GM12873 (cell line): Measurements from ENCODE around the gene SYT17.

ENCODE experiments used
- TF ChIP-seq, protein P1 (sequence below): IDR thresholded peaks from 2 replicates; pipeline ENCODE4 v1.5.1; 2012; ENCODE audit warnings: low read depth, mild to moderate bottlenecking, moderate library complexity, low read length, control low read depth; ENCODE audit not compliant: insufficient read depth; ENCODE audit errors: missing control alignments

The SYT17 gene

GRCh38 chr16:19285431-19285830 lies 117.4 kb downstream of the SYT17 start, which contains the start of gene CLEC19A:
CLEC19A (plus strand) TSS chr16:19285731; CDS start chr16:19285852, 121 bp downstream.
- TF ChIP-seq, protein P1, sequence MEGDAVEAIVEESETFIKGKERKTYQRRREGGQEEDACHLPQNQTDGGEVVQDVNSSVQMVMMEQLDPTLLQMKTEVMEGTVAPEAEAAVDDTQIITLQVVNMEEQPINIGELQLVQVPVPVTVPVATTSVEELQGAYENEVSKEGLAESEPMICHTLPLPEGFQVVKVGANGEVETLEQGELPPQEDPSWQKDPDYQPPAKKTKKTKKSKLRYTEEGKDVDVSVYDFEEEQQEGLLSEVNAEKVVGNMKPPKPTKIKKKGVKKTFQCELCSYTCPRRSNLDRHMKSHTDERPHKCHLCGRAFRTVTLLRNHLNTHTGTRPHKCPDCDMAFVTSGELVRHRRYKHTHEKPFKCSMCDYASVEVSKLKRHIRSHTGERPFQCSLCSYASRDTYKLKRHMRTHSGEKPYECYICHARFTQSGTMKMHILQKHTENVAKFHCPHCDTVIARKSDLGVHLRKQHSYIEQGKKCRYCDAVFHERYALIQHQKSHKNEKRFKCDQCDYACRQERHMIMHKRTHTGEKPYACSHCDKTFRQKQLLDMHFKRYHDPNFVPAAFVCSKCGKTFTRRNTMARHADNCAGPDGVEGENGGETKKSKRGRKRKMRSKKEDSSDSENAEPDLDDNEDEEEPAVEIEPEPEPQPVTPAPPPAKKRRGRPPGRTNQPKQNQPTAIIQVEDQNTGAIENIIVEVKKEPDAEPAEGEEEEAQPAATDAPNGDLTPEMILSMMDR = no peak

DNA sequence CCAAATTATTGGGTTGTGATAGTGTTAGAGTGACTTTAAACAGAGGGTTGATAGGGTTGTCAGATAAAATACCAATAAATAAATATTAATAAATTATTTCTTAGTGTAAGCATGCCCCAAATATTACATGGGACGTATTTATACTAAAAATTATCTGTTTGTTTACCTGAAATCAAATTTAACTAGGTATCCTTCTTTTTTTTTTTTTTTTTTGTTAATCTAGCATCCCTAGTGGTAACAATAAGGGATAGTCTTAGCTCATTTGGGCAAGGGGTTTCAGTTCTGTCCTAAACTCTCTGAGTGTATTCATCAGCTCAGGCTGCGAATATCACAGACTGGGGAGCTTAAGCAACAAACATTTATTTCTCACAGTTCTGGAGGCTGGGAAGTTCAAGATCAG lies 118.8 kb downstream of the SYT17 start:
- TF ChIP-seq, protein P1 = no peak

DNA sequence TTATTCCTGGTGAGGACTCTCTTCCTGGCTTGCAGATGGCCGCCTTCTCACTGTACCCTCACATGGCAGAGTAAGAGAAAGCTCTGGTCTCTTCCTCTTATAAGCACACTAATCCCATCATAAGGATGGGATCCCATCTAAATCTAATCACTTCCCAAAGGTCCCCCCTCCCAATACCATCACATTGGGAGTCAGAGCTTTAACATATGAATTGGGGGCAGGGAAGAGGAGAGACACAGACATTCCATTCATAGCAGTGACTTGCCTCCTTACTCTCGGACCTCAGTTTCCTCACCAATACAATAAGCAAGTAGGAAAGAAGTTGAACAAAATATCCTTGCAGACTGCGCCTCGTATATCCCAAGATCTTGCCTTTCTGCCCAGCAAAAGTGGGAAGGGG lies 119.2 kb downstream of the SYT17 start:
- TF ChIP-seq, protein P1 = no peak

GRCh38 chr16:19288872-19289799 lies 121.1 kb downstream of the SYT17 start:
- TF ChIP-seq, protein P1 = no peak

DNA sequence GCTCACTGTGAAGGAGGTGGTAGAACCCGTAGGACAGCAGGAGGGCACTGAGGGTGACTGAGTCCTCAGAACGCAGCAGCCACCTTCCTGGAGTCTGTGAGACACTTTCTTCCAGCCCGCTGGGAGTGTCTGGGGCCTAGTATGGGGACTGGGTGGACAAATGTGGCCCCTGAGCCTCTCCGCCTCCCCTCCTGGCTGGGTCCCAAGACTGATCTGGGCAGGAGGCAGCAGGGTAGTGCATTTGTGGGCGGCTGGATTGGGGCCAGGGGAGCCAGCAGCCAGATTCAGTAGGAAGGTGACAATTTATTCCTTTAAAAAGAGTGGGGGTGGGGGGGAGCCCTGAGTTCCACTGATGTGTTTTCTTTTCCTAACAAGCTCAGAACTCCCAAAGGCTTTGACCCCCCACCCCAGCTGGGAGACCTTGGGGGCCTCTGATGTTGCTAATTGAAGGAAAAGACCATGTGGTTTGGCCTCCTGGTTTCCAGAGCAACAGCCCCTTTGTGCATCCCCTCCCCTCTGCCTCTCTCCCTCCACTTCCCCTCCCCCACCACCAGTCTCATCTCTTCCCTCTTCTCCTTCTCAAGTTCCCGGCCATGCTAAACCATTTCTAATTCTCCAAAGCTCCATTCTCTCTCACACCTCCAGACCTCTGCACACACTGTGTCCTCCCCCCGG lies 121.9 kb downstream of the SYT17 start:
- TF ChIP-seq, protein P1 = no peak

- TF ChIP-seq, protein P1 = no peak
Observed at GRCh38 chr16:19290860-19291259, 122.8 kb downstream of the SYT17 start.

DNA sequence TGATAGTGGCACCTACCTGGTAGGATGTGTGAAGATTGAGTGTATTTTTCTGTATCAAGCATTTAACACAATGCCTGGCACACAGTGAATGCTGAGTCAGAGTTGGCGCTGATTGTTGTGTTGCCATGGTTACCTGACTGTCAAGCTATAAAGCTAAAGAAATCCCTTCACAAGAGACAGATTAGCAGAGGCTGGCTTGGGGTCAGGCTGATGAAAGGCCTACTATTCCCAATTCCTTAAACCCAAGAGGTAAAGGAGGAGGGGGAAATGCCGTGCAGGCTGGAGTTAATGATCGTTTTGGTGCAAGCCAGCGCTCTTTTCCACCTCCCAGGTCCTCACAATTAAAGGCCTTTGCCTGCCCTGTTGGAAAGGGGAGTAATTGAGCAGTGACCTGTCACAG lies 123.4 kb downstream of the SYT17 start:
- TF ChIP-seq, protein P1 = no peak
